A673 (cell line): ENCODE results near the gene MAGI1. TPM values are rescaled to one million over a fixed set of nuclear protein-coding genes. Genes with fewer than 3 reads are reported as not detected.

Experiments used
- BruUV-seq: library from RNA; stranded (reverse); fragments of 400-500 nt; replicated peaks from 2 replicates; lab custom pipeline; 2021; lab: Mats Ljungman, UMichigan
- CTCF ChIA-PET: fragments of 300-600 bp; sonication (Branson Sonifier 250); formaldehyde crosslinking; loops from one replicate; lab custom pipeline; 2022; ENCODE audit warnings: antibody characterized with exemption; lab: Charles Lee
- POLR2A ChIA-PET: fragments of 300-600 bp; sonication (Branson Sonifier 250); formaldehyde crosslinking; loops from one replicate; lab custom pipeline; 2022; ENCODE audit warnings: antibody characterized with exemption; ENCODE audit not compliant: low non-redundant PET; lab: Charles Lee
- DNase-seq: peaks from one replicate; pipeline ENCODE4 v3.0.0-alpha.2; 2015; ENCODE audit warnings: low spot score
- H3K27ac ChIP-seq: fragments of 200-600 bp; sonication (generic); 2 replicates; pipeline ENCODE4 v1.5.1; 2016; ENCODE audit warnings: mixed run types, low read depth, mild to moderate bottlenecking, mixed read lengths, antibody characterized with exemption, low read length; ENCODE audit not compliant: poor library complexity, severe bottlenecking
- H3K27me3 ChIP-seq: fragments of 200-600 bp; sonication (generic); replicated peaks from 2 replicates; pipeline ENCODE4 v1.6.1; 2017; ENCODE audit warnings: mixed run types, low read depth, mild to moderate bottlenecking, mixed read lengths, antibody characterized with exemption, low read length; ENCODE audit not compliant: insufficient read depth, poor library complexity
- H3K36me3 ChIP-seq: fragments of 200-600 bp; sonication (generic); 2 replicates; pipeline ENCODE4 v1.6.1; 2016; ENCODE audit warnings: mixed run types, mild to moderate bottlenecking, mixed read lengths, antibody characterized with exemption, low read length; ENCODE audit not compliant: insufficient read depth, poor library complexity, severe bottlenecking
- H3K4me1 ChIP-seq: fragments of 200-600 bp; sonication (generic); 2 replicates; pipeline ENCODE4 v1.6.1; 2017; ENCODE audit warnings: mixed run types, mild to moderate bottlenecking, mixed read lengths, antibody characterized with exemption, low read length; ENCODE audit not compliant: insufficient read depth, poor library complexity, severe bottlenecking
- H3K4me3 ChIP-seq: fragments of 200-600 bp; sonication (generic); 2 replicates; pipeline ENCODE4 v1.5.1; 2016; ENCODE audit warnings: low read depth, mixed run types, mild to moderate bottlenecking, mixed read lengths, low read length; ENCODE audit not compliant: poor library complexity, severe bottlenecking
- H3K9me3 ChIP-seq: fragments of 200-600 bp; sonication (generic); 2 replicates; pipeline ENCODE4 v1.6.1; 2016; ENCODE audit warnings: mixed run types, low read depth, mild to moderate bottlenecking, mixed read lengths, antibody characterized with exemption, low read length; ENCODE audit not compliant: poor library complexity, severe bottlenecking
- CTCF ChIP-seq: fragments of 300-800, 200-600 bp; sonication (generic); conservative IDR thresholded peaks from 2 replicates; pipeline ENCODE4 v1.5.1; 2017; ENCODE audit warnings: low read depth, mild to moderate bottlenecking, antibody characterized with exemption, low read length, moderate library complexity, mixed read lengths
- EZH2 ChIP-seq: fragments of 200-600 bp; sonication (generic); IDR thresholded peaks from 2 replicates; pipeline ENCODE4 v1.6.1; 2017; ENCODE audit warnings: borderline replicate concordance, low read depth, mild to moderate bottlenecking, mixed read lengths, antibody characterized with exemption, low read length; ENCODE audit not compliant: poor library complexity, severe bottlenecking
- intact Hi-C: fragments of 100-400 bp; cut with micrococcal nuclease; formaldehyde crosslinking; loops from one replicate; pipeline ENCODE4 v1.10.0; 2022; ENCODE audit not compliant: unreplicated experiment
- total RNA-seq: library from RNA; stranded (reverse); gene quantifications from 2 replicates; pipeline ENCODE4 v1.2.3, GENCODE V29; 2021

MAGI1 gene
- total RNA-seq, 1 experiment from 2014 or later: 30.5 TPM

DNA sequence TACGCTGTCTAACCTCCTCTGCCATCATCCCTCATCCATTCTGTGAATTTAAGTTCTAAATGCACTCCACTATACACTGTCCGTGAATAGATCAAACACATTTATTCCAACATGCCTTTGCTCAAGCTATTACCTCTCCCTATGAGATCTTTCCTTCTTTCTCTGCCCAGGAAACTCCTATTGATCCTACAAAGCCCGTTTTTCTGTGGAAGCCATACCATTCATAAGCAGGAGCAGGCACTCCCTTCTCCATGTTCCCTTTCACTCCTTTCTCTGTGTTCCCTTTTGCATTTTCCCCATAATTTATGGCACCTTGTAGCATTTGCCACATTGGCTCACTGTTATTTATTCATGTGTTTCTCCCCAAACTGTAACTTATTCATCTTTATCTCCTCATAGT lies 501.6 kb downstream of the MAGI1 start:
- H3K4me1 ChIP-seq: peaks cover 7% of the 10 kb centered on the region
- no peaks in the 10 kb centered on the region for H3K27me3 ChIP-seq
- POLR2A ChIA-PET: no interaction called here
- DNase-seq: no peak
- TF ChIP-seq EZH2: no peak
- TF ChIP-seq CTCF: no peak
- CTCF ChIA-PET: no interaction called here
- H3K27ac ChIP-seq: no peak overlapping the region
- no peaks in the 10 kb centered on the region for H3K9me3 ChIP-seq
- no peak overlapping the region for H3K4me3 ChIP-seq
- BruUV-seq: no TSS peak
- intact Hi-C loops: no loop called here
- no peaks in the 10 kb centered on the region for H3K36me3 ChIP-seq

- no peak overlapping the region for H3K4me3 ChIP-seq
- ChIA-PET CTCF (no interaction called here), POLR2A (no interaction called here)
- H3K9me3 ChIP-seq: no peaks in the 10 kb centered on the region
- H3K36me3 ChIP-seq: no peaks in the 10 kb centered on the region
- H3K4me1 ChIP-seq: peaks cover 1% of the 10 kb centered on the region
- intact Hi-C loops: no loop called here
- H3K27ac ChIP-seq: no peak overlapping the region
- no TSS peak for BruUV-seq
- DNase-seq: no peak
- H3K27me3 ChIP-seq: no peaks in the 10 kb centered on the region
- TF ChIP-seq CTCF (no peak), EZH2 (no peak)
Measured at GRCh38 chr3:65535260-65535659, 503.5 kb downstream of the MAGI1 start.

DNA sequence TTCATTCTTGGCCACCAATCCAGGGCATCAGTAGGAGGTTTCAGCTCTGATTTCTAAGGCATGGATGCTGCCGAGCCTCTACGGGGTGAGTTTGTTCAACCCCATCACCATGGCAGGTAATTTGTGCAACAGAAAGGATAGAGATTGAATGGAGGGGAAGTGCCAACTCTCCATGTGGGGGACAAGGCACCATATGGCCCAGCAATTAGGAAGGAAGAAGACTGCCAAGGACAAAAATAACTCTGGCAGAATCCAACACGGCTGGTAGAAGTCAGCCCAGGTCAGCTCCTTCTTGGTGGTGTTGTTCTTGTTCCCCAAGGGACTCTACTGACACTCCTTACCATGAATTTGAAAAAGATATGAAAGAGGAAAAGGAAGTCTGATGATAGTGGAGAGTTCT lies 503.9 kb downstream of the MAGI1 start:
- Histone ChIP-seq H3K9me3 (no peaks in the 10 kb centered on the region), H3K27ac (no peak overlapping the region), H3K36me3 (no peaks in the 10 kb centered on the region), H3K4me1 (no peaks in the 10 kb centered on the region), H3K27me3 (no peaks in the 10 kb centered on the region), H3K4me3 (no peak overlapping the region)
- TF ChIP-seq CTCF: no peak
- TF ChIP-seq EZH2: no peak
- ChIA-PET CTCF (no interaction called here), POLR2A (no interaction called here)
- no peak for DNase-seq
- no TSS peak for BruUV-seq
- intact Hi-C loops: no loop called here
